ENCODE results near the gene PIP4K2C.

GRCh38 chr12:57568838-57569237 lies 22.2 kb upstream of the PIP4K2C start:
- TF ChIP-seq CTCF (IDR thresholded peaks at IDR 0.05) (no peak), POLR2A (IDR thresholded peaks at IDR 0.05) (no peak)
